GM19238 (cell line): Measurements from ENCODE around the gene NAA25.
A peak's percentile ranks its signal among the peaks of the same experiment; 100 is the strongest.
"Not testable (repeated sequence)": the region's sequence is repeated elsewhere in the genome, so short reads cannot be mapped to it uniquely, and the experiment has no call there.

Experiments
- DNase-seq: peaks from one replicate; pipeline ENCODE4 v3.0.0; 2011; ENCODE audit warnings: low spot score; ENCODE audit not compliant: insufficient read length

Gene NAA25

DNA sequence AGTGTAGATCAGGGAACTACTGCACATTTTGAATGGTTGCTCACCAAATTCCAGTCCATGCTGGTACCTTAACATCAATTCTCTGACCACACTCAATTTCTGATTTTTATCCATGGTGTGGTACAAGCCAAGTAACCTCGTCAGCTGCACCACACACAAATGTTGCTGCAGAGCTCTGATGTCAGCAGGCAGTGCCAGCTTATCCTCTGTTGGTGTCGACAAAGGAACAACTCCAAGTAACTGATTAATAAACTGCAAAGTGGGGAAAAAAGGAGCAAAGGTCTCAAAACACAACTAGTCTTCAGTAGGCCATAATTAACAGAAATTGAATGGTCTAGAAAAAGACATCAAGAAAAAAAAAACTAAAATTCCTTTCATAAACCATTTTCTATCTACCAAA is 47.4 kb downstream of the NAA25 start:
- no peak for DNase-seq

DNA sequence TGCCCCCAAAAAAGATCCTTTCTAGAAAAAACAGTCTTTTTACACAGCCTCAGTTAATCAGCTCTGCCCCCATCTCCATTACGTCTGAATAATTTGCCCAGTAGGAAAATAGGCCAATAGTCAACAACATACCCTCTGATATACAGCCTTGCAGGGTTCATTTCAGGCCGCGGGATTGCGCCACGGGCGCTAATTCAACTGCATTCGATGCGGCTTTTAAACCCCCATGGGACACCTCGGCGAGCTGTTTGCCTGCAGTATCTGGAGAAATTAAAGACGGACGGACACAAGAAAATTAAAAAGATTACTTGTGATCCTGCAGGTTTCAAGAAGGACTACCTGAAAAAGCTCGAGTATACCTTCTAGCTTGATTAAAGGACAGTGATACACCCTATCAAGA is 59.2 kb downstream of the NAA25 start:
- DNase-seq = no peak

- DNase-seq = no peak
Observed at GRCh38 chr12:112046003-112046402, 62.6 kb downstream of the NAA25 start.

DNA sequence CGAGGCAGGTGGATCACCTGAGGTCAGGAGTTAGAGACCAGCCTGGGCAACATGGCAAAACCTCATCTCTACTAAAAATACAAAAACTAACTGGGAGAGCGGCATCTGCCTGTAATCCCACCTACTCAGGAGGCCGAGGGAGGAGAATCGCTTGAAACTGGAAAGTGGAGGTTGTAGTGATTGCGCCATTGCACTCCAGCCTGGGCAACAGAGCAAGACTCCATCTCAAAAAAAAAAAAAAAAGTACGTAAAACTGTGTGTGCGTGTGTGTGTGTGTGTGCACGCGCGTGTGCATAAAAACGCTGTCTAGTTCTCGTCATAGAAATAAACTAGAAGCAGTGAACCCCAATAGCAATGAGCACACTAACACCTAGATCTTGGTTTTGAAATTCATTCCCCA is 72.0 kb downstream of the NAA25 start:
- DNase-seq = not testable (repeated sequence)

DNA sequence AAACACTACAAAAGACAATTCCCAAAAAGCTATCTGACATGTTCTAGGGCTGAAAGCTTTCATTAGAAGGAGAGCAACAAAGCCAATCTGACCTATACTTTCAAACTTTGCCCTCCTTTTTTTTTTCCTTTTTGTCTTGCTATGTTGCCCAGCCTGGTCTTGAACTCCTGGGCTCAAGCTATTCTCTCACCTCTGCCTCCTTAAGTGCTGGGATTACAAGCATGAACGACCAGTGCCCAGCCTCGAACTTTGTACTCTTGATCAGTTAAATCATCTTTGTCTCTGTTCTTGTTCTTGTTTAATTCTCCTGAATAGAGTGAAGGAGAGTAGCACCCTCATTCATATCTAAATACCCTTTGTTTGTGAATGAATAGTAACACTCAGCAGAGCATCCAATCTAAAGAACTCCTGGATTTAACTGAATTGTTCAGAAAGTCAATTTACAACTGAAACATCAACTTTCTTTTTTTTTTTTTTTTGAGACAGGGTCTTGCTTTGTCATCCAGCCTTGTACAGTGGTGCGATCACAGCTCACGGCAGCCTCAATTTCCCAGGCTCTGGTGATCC is 73.3 kb downstream of the NAA25 start:
- no peak for DNase-seq

- DNase-seq = no peak
Observed at GRCh38 chr12:112032292-112032691, 76.3 kb downstream of the NAA25 start.

GRCh38 chr12:112031472-112031871 is 77.1 kb downstream of the NAA25 start:
- DNase-seq = no peak

GRCh38 chr12:112029301-112029700 is 79.3 kb downstream of the NAA25 start:
- no peak for DNase-seq

DNA sequence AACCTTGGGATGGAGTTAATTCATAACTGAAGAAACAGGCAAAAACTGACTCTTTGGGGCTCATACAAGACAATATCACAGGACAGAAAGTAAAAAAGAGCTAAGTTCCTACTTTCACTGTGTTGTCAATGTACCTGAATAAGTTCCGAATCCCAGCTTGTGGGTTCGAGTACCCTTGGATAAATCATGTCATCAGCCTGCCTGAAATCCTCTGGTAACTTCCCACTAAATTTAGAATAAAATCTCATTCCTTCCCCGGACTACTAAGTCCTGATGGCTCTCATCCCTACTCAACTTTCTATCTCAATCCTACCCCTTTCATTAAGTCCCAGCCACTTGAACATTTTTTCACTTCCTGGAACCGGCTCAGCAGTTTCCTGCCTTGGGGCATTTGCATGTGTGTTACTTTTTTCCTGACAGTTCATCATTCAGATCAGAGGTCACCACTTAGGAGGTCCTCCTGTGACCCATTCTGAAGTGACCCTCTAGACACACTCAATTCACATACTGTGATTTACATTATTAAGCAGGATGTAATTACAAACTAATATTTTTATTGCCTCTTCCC is 82.7 kb downstream of the NAA25 start:
- no peak for DNase-seq

DNA sequence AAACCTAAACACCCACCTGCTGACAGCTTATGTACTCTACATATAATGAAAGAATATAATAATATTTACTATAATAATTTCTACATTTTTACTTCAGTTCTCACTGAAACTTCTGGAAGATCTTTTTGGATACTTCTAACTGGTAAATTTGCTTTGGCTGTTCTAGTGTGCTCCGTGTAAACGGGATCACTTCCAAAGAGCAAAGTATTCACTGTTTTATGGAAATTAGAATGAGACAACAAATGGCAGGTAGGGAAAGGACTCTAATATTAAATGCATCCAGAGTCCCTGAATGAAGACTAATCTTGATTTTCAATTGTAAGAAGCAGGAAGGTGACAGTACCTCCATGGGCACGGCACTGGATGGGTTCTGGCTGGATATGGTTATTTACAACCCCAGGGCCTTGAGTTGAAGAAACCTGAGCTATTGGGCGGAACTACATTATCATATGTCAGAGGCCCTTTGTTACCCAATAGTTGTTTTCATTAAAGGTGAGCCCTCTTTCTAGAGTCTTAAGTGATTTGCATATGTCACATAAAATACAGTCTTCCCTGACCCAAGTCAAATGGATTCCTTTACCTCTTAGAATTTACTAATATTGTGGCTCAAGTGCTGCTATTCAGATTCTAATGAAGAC is 84.7 kb downstream of the NAA25 start:
- no peak for DNase-seq

- no peak for DNase-seq
Observed at GRCh38 chr12:112022241-112023016, 86.2 kb downstream of the NAA25 start.

DNA sequence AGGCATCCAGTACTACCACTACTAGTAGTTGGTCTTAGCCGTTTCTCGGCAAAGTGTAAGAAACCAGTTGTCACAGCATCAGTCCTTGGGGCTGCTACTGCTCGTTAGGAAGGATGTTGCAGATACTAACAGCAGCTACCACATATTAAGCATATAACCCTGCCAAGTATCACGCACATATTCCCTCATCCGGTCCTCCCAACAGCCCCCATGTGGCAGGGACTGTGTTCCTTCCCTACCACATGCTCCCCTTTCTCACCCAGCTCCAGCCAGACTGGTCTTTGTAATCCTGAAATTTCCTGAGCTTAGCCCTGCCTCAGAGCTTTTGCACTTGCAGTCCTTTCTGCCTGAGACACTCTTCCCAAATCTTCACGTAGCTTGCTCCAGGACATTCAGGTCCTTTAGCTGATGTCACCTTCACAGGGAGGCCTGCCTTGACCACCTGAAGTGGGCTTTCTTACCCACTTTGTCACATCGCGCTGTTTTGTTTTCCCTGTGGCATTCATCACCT is 87.6 kb downstream of the NAA25 start:
- no peak for DNase-seq

DNA sequence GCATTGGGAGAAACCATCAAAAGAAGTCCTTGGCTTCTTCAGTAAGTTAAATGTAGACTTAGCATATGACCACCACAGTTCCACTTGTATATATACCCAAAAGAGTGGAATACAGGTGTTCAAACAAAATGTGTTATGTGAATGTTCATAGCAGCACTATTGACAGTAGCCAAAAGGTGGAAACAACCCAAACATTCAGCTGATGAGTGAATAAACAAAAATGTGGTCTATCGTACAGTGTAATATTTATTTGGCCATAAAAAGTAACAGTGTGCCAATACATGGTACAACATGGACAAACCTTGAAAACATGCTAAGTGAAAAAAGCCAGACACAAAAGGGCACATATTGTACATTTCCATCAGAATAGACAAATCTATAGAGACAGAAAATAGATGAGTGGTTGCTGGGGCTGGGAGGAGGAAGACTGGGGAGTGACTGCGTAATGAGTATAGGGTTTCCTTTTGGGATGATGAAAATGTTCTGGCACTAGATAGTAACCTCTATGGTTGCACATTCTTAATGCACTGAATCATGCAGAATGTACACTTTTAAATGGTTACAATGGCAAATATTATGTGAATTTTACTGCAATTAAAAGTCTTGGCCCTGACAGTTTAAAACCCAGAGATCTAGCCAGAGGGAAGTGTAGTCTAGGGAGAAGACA is 89.9 kb downstream of the NAA25 start:
- no peak for DNase-seq

DNA sequence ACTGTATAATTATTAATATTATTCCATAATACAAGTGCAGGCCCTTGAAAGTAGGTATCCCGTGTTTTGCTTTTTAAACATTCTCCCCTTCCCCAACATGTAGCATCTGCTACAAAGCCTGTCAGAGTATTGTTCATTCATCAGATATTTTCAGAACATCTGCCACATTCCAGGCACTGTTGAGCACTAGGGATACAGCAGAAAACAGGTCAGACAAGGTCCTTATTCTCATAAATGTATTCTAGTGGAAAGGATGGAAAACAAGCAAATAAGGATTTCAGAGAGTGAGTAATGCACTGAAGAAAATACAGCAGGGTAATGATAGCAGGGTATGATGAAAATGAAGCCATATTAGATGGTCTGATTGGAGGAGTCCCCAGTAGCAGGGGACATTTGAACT is 91.5 kb downstream of the NAA25 start:
- no peak for DNase-seq

GRCh38 chr12:112015938-112016337 is 92.6 kb downstream of the NAA25 start:
- no peak for DNase-seq

DNA sequence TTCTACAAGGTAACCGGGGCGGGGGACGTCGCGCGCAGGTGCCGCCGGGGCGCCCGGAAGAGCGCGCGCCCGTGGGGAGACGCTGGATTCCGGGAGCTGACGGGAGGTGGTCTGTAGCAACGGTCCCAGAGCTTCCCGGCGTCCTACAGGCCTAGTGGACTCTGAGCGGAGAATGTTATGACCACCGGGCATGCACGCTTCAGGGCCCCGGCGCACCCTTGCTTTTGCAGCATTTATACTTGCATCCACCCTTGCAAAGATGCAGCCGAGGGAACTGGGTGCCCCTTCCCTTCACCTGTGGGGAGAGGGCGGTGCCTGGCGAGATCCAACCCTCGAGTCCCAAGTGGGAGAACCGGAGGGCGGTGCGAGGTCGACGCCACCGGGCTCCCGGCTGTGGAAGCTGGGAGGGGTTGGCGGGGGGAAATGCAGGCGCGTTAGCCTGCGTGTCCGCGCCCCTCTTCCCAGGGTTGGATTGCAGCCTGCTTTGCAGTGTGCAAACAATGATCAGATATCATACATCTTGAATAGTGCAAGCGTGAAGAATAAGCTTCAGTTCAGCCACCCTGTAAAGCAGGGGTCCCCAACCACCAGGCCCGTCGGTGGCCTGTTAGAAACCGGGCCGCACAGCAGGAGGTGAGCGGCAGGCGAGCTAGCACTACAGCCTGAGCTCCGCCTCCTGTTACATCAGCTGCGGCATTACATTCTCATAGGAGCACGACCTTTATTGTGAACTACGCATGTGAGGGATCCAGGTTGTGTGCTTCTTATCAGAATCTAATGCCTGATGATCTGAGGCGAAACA is 94.8 kb downstream of the NAA25 start:
- DNase-seq = no peak

GRCh38 chr12:112012775-112013600 is 95.6 kb downstream of the NAA25 start, which contains the start of the genes ERP29 and TMEM116:
Gene ERP29, plus strand, starts transcription at chr12:112013426. Its CDS starts 40 bp downstream, at chr12:112013466.
Gene TMEM116, minus strand, starts transcription at chr12:112013165. Its CDS starts 7,895 bp downstream, at chr12:112005270.
- DNase-seq = peak; percentile 91

GRCh38 chr12:112011685-112012084 is 96.9 kb downstream of the NAA25 start:
- no peak for DNase-seq

- DNase-seq = no peak
Observed at GRCh38 chr12:112010415-112011344, 97.9 kb downstream of the NAA25 start.
